ENCODE measurements around the gene IRAK3. TPM values are rescaled to one million over a fixed set of nuclear protein-coding genes. Genes with fewer than 3 reads are reported as not detected.

IRAK3 gene
- total RNA-seq, 1 experiment from 2014 or later = 0.12 TPM

- 0 out of 2 replicates have a peak, but pooled peaks cover 3% of the 10 kb centered on the region for H3K27me3 ChIP-seq (ENCODE audit: insufficient read depth, low read length)
- no peaks in the 10 kb centered on the region for H4K20me1 ChIP-seq (ENCODE audit: insufficient read depth)
- no peak for DNase-seq (ENCODE audit: low read depth, low spot score)
- no peak for ATAC-seq
- TF ChIP-seq SRF (IDR thresholded peaks at IDR 0.05; ENCODE audit: low read depth) (no peak), SIN3A (IDR thresholded peaks at IDR 0.05; ENCODE audit: low read depth) (no peak), ZNF274 (IDR thresholded peaks at IDR 0.05; ENCODE audit: low read depth, low read length) (no peak), CEBPB (IDR thresholded peaks at IDR 0.05; ENCODE audit: low read depth) (no peak), ATF3 (IDR thresholded peaks at IDR 0.05) (no peak), FOSL1 (IDR thresholded peaks at IDR 0.05; ENCODE audit: low read depth) (no peak), EZH2phosphoT487 (IDR thresholded peaks at IDR 0.05; ENCODE audit: borderline replicate concordance) (no peak), ZBTB33 (IDR thresholded peaks at IDR 0.05; ENCODE audit: extremely low read depth, insufficient replicate concordance, low read length) (no peak), POLR2A (IDR thresholded peaks at IDR 0.05; ENCODE audit: borderline replicate concordance, extremely low read depth, insufficient read depth, insufficient read length) (no peak), REST (IDR thresholded peaks at IDR 0.05; ENCODE audit: low read depth) (no peak), RAD21 (IDR thresholded peaks at IDR 0.05; ENCODE audit: low read depth) (no peak), CTCF (IDR thresholded peaks at IDR 0.05 in 2 of 3, conservative IDR thresholded peaks at IDR 0.05 in 1 of 3; ENCODE audit: borderline replicate concordance in 1 of 3, insufficient read depth in 1 of 3, low read depth in 2 of 3, low read length in 2 of 3) (no peak), JUND (IDR thresholded peaks at IDR 0.05) (no peak), EZH2 (IDR thresholded peaks at IDR 0.05) (no peak), POLR2AphosphoS5 (IDR thresholded peaks at IDR 0.05; ENCODE audit: low read depth, low read length) (no peak)
- H3K9me2 ChIP-seq (ENCODE audit: insufficient read depth) = no peaks in the 10 kb centered on the region
- no peak overlapping the region for H2AFZ ChIP-seq (ENCODE audit: low read depth, low read length, poor library complexity, severe bottlenecking)
- H3K4me1 ChIP-seq (ENCODE audit: control insufficient read depth in 1 of 2, insufficient read depth in 2 of 2, low read length in 2 of 2) = no peaks in the 10 kb centered on the region
- POLR2A ChIA-PET = no interaction called here
- no peak overlapping the region for H3K27ac ChIP-seq (ENCODE audit: low read depth, low read length)
- H3K4me3 ChIP-seq (replicated peaks in 1 of 2; ENCODE audit: low read depth in 1 of 2, low read length in 2 of 2) = no peak overlapping the region
- no TSS peak for BruUV-seq (replicated peaks)
- no peaks in the 10 kb centered on the region for H3K79me2 ChIP-seq (ENCODE audit: insufficient read depth, low read length)
- CTCF ChIA-PET = interaction anchor here (3.3 kb wide), 1 partner anchor 9 kb away, joined by 10 read pairs; no protein-coding TSS in a partner anchor
- no peak overlapping the region for H3K4me2 ChIP-seq (ENCODE audit: low read length)
- H3K36me3 ChIP-seq (ENCODE audit: control insufficient read depth in 1 of 2, insufficient read depth in 2 of 2, low read length in 2 of 2) = no peaks in the 10 kb centered on the region
- intact Hi-C loops (cut with micrococcal nuclease) = no loop called here
- no peak overlapping the region for H3K9ac ChIP-seq (ENCODE audit: low read length)
- RAD21 ChIA-PET (ENCODE audit: low non-redundant PET in 1 of 2, low total read pairs in 2 of 2, uncharacterized antibody in 2 of 2, unreplicated experiment in 2 of 2) = no interaction called here
- H3K9me3 ChIP-seq (ENCODE audit: control insufficient read depth in 1 of 2, insufficient read depth in 1 of 2, low read depth in 1 of 2, low read length in 2 of 2) = no peaks in the 10 kb centered on the region
These were observed 54.9 kb downstream of the IRAK3 start for GRCh38 chr12:66243911-66244310.
